ENCODE measurements around the gene GHR.

GRCh38 chr5:42506662-42507061 lies 83.4 kb downstream of the GHR start:
- TF ChIP-seq MXI1 (conservative IDR thresholded peaks at IDR 0.05; ENCODE audit: poor library complexity, severe bottlenecking) (no peak), POLR2AphosphoS5 (IDR thresholded peaks at IDR 0.05) (no peak), CTCF (IDR thresholded peaks at IDR 0.05; ENCODE audit: poor library complexity, severe bottlenecking) (no peak), REST (IDR thresholded peaks at IDR 0.05; ENCODE audit: borderline replicate concordance) (no peak), EZH2 (IDR thresholded peaks at IDR 0.05; ENCODE audit: borderline replicate concordance, insufficient read depth, low read length, poor library complexity, severe bottlenecking) (no peak), RAD21 (conservative IDR thresholded peaks at IDR 0.05) (no peak)

All from neural cell (in vitro differentiated cells).